ENCODE data around the gene CEPT1. TPM values are rescaled to one million over a fixed set of nuclear protein-coding genes. Genes with fewer than 3 reads are reported as not detected.

CEPT1 gene
- total RNA-seq, 1 donor from 2014 or later, result 23.7 TPM

- no peak for TF ChIP-seq CTCF (IDR thresholded peaks at IDR 0.05; ENCODE audit: insufficient read depth, low read length, poor library complexity, severe bottlenecking)
- Histone ChIP-seq H3K36me3 (ENCODE audit: control insufficient read depth, insufficient read depth, low read length) (no peaks in the 10 kb centered on the region), H3K27me3 (ENCODE audit: control insufficient read depth, insufficient read depth, low read length) (no peaks in the 10 kb centered on the region), H3K4me3 (ENCODE audit: low read depth, low read length) (no peak overlapping the region)
- no peak for DNase-seq (ENCODE audit: low read depth)
These were observed 23.3 kb downstream of the CEPT1 start for GRCh38 chr1:111163363-111163762.

- DNase-seq (ENCODE audit: low read depth), result no peak
- TF ChIP-seq CTCF (IDR thresholded peaks at IDR 0.05; ENCODE audit: insufficient read depth, low read length, poor library complexity, severe bottlenecking), result no peak
- Histone ChIP-seq H3K36me3 (ENCODE audit: control insufficient read depth, insufficient read depth, low read length) (no peaks in the 10 kb centered on the region), H3K4me3 (ENCODE audit: low read depth, low read length) (no peak overlapping the region), H3K27me3 (ENCODE audit: control insufficient read depth, insufficient read depth, low read length) (no peaks in the 10 kb centered on the region)
These were observed 24.1 kb downstream of the CEPT1 start for GRCh38 chr1:111164151-111164550.

- Histone ChIP-seq H3K27me3 (ENCODE audit: control insufficient read depth, insufficient read depth, low read length) (no peaks in the 10 kb centered on the region), H3K36me3 (ENCODE audit: control insufficient read depth, insufficient read depth, low read length) (no peaks in the 10 kb centered on the region), H3K4me3 (ENCODE audit: low read depth, low read length) (no peak overlapping the region)
- TF ChIP-seq CTCF (IDR thresholded peaks at IDR 0.05; ENCODE audit: insufficient read depth, low read length, poor library complexity, severe bottlenecking), result no peak
- DNase-seq (ENCODE audit: low read depth), result no peak
These were observed 32.4 kb downstream of the CEPT1 start for GRCh38 chr1:111172463-111172862.

- TF ChIP-seq CTCF (IDR thresholded peaks at IDR 0.05; ENCODE audit: insufficient read depth, low read length, poor library complexity, severe bottlenecking), result no peak
- Histone ChIP-seq H3K27me3 (ENCODE audit: control insufficient read depth, insufficient read depth, low read length) (no peaks in the 10 kb centered on the region), H3K4me3 (ENCODE audit: low read depth, low read length) (no peak overlapping the region), H3K36me3 (ENCODE audit: control insufficient read depth, insufficient read depth, low read length) (no peaks in the 10 kb centered on the region)
- DNase-seq (ENCODE audit: low read depth), result no peak
These were observed 34.0 kb downstream of the CEPT1 start for GRCh38 chr1:111174070-111174469.

- Histone ChIP-seq H3K4me3 (ENCODE audit: low read depth, low read length) (no peak overlapping the region), H3K36me3 (ENCODE audit: control insufficient read depth, insufficient read depth, low read length) (no peaks in the 10 kb centered on the region), H3K27me3 (ENCODE audit: control insufficient read depth, insufficient read depth, low read length) (no peaks in the 10 kb centered on the region)
- TF ChIP-seq CTCF (IDR thresholded peaks at IDR 0.05; ENCODE audit: insufficient read depth, low read length, poor library complexity, severe bottlenecking), result no peak
- DNase-seq (ENCODE audit: low read depth), result no peak
These were observed 35.3 kb downstream of the CEPT1 start for GRCh38 chr1:111175349-111175748.

- TF ChIP-seq CTCF (IDR thresholded peaks at IDR 0.05; ENCODE audit: insufficient read depth, low read length, poor library complexity, severe bottlenecking), result no peak
- DNase-seq (ENCODE audit: low read depth), result no peak
These were observed 36.7 kb downstream of the CEPT1 start for GRCh38 chr1:111176678-111177077.

More at GRCh38 chr1:111176678-111177077, 36.7 kb downstream of the CEPT1 start:
- no peaks in the 10 kb centered on the region for H3K36me3 ChIP-seq (ENCODE audit: control insufficient read depth, insufficient read depth, low read length)
- H3K4me3 ChIP-seq (ENCODE audit: low read depth, low read length), result no peak overlapping the region
- H3K27me3 ChIP-seq (ENCODE audit: control insufficient read depth, insufficient read depth, low read length), result no peaks in the 10 kb centered on the region
